HFF-Myc (cell line): ENCODE results near the gene PALD1.

Experiments used
- DNase-seq: peaks from one replicate; pipeline ENCODE4 v3.0.0-alpha.2; 2011; ENCODE audit warnings: low read depth; ENCODE audit errors: extremely low read depth
- H3K4me3 ChIP-seq: replicated peaks from 2 replicates; pipeline ENCODE4 v1.5.1; 2011; ENCODE audit warnings: low read depth, mild to moderate bottlenecking, control low read depth, low read length
- CTCF ChIP-seq: IDR thresholded peaks from 2 replicates; pipeline ENCODE4 v1.5.1; 2012; ENCODE audit warnings: mild to moderate bottlenecking, low read depth, low read length, control low read depth; ENCODE audit errors: missing control alignments

Gene PALD1

GRCh38 chr10:70476249-70477035 lies 2.1 kb upstream of the PALD1 start:
- TF ChIP-seq CTCF = no peak
- no peak for DNase-seq
- no peak overlapping the region for H3K4me3 ChIP-seq

- no peak for TF ChIP-seq CTCF
- H3K4me3 ChIP-seq = peak overlapping the region; percentile 76
- DNase-seq = peak; percentile 40
These were observed 855 bp upstream of the PALD1 start for GRCh38 chr10:70477661-70478162.

DNA sequence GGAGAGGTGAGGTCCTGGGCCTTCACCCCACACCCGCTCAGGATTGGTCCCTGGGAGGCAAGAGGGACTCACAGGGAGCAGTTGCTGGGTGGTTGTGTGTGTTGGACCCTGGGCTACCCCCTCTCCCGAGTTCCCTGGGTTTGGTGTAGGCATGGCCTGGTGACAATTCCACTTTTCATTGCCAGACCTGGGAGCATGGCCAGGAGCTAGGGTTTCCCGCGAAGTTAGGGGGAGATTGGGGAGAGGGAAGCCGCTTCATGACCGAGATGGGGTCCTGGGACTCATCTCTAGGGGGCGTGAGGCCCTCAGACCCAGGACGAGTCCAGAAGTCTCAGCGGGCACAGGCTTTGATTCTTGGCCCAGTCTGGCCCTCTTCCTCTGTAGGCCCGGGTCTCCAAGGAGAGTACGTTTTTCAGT lies 606 bp downstream of the PALD1 start:
- H3K4me3 ChIP-seq = peak overlapping the region; percentile 76
- peak; percentile 25 for TF ChIP-seq CTCF
- DNase-seq = no peak

DNA sequence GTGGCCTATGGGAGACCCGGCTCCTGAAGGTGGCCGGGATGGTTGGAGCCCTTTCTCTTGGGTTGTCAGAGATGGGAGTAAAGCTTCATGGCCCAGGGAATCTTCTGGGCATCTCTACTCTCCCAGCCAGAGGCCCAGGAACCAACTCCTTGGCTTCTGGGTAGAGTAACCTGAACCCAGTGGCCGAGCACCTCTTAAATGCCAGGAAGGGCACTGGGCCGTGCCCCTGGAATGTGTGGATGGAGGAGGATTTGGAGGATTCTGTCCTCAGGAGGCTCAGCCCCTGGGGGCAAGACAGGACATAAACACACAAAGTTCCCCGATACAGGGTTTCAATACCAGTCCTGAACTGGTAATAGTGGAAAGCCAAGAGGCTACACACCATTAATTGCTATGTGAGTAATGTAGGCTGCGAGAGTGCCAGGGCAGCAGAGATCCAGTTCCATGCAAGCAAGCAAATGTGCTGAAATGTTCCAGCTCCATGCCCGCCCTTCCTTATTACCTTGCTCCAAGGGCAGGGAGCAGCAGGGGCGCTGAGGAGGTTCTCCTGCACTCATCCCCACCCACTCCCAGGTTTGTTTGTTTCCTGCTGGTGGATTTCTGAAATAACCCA lies 1.2 kb downstream of the PALD1 start:
- peak overlapping the region; percentile 76 for H3K4me3 ChIP-seq
- TF ChIP-seq CTCF = no peak
- DNase-seq = no peak

- no peak for DNase-seq
- H3K4me3 ChIP-seq = peak overlapping the region; percentile 76
- TF ChIP-seq CTCF = no peak
These were observed 1.8 kb downstream of the PALD1 start for GRCh38 chr10:70480239-70480861.

DNA sequence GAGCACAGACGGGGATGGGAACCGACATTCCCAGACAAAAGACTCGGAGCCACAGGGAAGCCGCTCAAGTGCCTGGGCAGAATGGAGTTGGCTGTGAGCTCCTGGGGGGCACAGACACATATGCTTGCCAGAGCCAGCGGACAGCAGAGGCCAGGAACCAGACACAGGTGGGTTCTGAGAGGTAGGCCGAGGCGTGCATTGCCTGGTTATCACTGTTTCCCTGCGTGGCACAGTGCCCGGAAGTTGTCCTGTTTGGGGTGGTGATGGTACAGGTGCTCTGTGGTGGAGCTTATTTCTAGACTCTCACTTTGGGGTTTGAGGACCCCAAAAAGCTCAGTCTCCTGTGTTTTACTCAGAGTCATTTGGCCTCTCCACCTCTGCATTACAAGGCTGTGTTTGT lies 2.5 kb downstream of the PALD1 start:
- no peak for DNase-seq
- H3K4me3 ChIP-seq = no peak overlapping the region
- TF ChIP-seq CTCF = no peak
